HG03521 (cell line): ENCODE data around the gene ZBTB24.
"Not testable (repeated sequence)": the region's sequence is repeated elsewhere in the genome, so short reads cannot be mapped to it uniquely, and the experiment has no call there.

ENCODE experiments used
- ATAC-seq: cut with Tn5 transposase; IDR thresholded peaks from one replicate; pipeline ENCODE4 v1.9.1; 2021; ENCODE audit warnings: mild to moderate bottlenecking, moderate library complexity; ENCODE audit not compliant: unreplicated experiment

ZBTB24 gene

DNA sequence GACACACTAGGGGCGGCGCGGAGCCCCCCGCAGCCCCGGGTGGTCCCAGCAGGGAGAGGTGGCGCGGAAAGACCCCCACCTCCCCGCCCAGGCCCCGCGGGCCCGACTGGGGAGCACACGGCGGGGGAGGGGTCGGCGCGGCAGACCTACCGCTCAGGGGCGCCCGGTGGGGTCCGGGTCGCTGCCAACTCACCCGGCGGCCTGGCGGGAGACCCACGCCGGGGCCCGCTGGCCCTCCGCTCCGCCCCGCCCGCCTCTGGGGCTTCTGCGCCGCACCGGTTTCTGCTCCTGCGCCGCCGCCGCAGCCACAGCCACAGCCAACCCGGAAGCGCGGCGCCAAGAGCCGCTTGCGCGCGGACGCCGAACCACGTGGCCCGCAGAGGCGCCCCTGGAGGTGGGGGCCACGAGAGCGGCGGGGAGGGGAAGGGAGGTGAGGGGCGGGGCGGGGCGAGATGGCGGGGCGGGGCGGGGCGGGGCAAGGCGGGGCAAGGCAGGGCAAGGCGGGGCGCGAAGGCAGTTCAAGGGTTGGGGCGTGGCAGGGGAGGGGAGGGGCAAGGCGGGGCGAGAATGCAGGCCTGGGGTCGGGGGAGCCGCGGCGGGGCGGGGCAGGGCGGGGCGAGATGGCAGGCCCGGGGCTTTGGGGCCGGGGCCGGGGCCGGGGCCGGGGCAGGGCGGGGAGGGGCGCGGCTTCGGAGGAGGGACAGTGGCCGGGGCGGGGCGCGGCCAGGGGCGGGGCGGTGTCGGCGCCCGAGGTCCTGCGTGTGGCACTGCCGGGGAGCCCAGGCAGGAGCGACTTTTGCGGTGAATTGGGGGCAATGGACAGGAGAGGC lies at the start of gene ZBTB24:
TSS of gene ZBTB24 (minus strand) at position 315 of the 830 bp plus-strand sequence. CDS start 1,193 bp downstream, outside the sequence.
- peak; percentile 90 for ATAC-seq

- no peak for ATAC-seq
These were observed 48.4 kb upstream of the ZBTB24 start for GRCh38 chr6:109531446-109531845.

DNA sequence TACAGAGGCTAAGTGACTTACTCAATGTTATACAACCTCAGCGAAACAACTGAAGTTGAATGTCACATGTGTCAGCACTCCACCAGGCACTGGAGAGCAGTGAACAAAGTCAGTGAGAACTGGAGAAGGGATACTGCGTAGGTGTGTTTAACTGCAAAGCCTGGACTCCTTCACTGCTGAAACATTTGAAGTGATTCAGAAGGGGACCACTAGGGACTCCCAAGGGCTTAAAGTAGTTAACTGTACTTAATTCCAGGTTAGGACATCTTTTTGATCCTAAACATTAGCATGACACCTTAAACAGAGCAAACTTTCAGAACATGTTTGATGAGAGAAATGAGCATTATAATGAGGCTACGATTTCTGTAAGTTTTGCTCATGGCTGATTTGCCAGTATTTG lies 45.0 kb upstream of the ZBTB24 start:
- ATAC-seq: no peak

- no peak for ATAC-seq
These were observed 44.0 kb upstream of the ZBTB24 start for GRCh38 chr6:109526905-109527628.

GRCh38 chr6:109524129-109524528 lies 41.1 kb upstream of the ZBTB24 start:
- no peak for ATAC-seq

DNA sequence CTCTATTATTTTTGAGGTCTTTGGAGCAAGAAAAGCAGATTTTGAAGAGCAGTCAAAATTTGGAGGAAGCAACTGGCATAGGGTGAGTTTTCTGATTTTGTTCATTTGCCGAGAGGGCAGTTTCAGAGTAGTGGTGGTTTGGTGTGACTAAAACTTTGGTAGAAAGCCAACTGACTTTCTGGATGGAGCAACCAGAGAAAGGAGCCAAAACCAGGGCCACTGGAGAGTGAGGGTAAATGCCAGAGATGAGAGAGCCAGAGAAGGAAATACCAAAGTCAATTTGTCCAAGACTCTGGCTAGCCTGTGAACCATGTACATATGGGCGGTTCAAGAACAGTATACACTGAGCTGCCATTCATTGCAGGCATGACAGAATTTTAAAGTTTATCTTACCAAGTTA lies 40.5 kb upstream of the ZBTB24 start:
- no peak for ATAC-seq

GRCh38 chr6:109521080-109521479 lies 38.1 kb upstream of the ZBTB24 start:
- no peak for ATAC-seq

DNA sequence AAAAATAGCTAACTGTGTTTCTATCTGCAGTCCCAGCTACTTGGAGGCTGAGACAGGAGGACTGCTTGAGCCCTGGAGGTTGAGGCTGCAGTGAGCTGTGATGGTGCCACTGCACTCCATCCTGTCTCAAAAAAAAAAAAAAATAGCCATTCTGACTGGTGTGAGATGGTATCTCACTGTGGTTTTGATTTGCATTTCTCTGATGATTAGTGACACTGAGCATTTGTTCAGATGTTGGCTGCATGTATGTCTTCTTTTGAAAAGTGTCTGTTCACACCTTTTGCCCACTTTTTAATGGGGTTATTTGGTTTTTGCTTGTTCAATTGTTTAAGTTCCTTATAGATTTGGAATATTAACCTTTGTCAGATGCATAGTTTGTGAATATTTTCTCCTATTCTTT lies 36.6 kb upstream of the ZBTB24 start:
- not testable (repeated sequence) for ATAC-seq

- ATAC-seq: no peak
These were observed 33.9 kb upstream of the ZBTB24 start for GRCh38 chr6:109516929-109517328.

DNA sequence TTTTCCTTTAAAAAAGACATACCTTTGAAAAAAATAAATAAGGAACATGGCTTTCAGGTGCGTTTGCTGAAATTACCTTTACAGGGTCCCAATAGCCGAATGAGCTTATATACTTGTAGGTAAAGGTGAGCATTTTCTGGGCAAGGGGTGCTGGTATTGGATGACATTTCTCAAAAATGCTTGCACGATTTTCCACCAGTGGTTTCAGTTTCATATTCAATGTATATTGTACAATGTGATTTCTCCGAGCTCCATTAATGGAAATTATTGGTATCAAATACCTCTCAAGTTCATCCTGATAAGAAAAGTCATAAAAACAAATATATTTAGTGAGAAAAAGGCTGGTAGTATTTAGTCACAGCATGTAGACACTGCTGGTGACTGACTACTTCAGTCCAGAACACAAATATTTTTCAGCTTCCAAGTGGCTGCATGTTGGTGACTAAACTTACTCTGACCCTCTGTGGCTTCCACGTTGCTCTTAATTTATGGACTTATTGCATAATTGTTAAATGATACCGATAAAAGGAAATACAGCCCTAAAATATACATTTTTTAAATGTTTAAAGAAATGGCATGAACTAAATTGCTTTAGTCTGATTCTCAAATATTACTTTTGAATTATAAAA lies 32.9 kb upstream of the ZBTB24 start:
- no peak for ATAC-seq

DNA sequence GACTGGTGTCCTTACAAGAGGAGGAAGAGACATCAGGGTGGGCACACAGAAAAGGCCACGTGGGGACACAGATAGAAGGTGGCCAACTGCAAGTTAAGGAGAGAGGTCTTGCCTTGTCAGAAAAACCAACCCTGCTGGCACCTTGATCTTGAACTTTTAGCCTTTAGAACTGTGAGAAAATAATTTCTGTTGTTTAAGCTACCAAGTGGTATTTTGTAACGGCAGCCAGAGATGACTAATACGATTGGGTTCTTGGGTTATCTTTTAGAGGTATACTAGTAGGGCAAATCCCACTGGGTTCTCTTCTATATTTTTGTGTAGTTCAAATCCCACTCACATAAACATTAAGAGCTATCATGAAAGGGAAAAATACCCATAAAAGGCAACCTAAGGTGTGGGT lies 31.9 kb upstream of the ZBTB24 start:
- no peak for ATAC-seq

DNA sequence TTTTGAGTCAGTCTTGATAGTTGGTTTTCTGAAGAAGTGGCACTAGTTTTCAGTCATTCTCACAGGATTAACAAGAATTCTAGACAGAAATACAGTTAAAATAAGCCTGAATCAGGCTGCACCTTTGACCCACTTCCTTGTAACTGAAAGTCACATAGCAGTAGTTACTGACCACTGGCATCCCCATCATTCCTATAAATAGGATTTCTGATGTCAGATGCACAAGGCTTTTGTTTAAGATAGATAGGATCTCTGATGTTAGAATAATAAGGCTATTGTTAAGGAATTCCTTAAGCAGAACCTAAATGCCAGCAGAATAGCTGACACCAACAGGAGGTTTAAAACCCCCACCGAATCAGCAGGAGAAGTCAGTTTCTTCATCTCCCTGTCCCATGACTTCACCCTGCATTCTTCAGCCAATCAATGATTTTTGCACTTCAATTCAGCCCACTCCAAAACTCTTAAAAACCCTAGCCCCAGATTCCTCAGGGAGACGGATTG lies 30.6 kb upstream of the ZBTB24 start:
- no peak for ATAC-seq

DNA sequence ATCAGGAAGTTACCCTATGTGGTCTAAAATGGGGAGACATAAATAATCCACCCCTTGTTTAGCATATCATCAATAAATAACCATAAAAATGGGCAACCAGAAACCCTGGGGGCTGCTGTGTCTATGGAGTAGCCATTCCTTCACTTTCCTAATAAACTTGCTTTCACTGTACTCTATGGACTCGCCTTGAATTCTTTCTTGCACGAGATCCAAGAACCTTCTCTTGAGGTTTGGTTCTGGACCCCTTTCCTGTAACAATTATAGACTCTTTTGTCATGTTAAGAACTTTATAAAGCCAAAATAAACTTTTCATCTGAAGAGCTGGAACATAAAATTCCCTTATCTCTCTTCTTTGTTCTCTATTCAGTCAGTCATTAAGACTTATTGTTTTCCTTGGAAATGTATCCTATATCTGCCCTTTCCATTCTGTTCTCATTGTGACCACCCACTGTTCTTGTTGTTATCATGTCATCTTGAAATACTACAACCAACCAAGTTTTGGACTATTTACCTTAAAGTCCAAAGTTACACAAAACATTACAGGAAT lies 29.3 kb upstream of the ZBTB24 start:
- no peak for ATAC-seq

DNA sequence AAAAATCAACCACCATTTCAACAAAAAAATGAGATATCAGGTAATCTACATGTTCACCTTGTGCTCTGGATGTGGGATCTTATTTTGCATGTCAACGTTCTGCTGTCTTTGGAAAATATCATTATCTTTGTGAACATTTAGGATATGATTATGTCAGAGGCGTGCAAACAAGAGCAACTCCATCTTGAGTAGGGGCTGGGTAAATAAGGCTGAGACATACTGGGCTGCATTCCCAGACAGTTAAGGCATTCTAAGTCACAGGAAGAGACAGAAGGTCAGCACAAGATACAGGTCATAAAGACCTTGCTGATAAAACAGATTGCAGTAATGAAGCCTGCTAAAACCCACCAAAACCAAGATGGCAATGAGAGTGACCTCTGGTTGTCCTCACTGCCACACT lies 28.8 kb upstream of the ZBTB24 start:
- ATAC-seq: no peak

- ATAC-seq: no peak
These were observed 27.3 kb upstream of the ZBTB24 start for GRCh38 chr6:109510358-109510757.

DNA sequence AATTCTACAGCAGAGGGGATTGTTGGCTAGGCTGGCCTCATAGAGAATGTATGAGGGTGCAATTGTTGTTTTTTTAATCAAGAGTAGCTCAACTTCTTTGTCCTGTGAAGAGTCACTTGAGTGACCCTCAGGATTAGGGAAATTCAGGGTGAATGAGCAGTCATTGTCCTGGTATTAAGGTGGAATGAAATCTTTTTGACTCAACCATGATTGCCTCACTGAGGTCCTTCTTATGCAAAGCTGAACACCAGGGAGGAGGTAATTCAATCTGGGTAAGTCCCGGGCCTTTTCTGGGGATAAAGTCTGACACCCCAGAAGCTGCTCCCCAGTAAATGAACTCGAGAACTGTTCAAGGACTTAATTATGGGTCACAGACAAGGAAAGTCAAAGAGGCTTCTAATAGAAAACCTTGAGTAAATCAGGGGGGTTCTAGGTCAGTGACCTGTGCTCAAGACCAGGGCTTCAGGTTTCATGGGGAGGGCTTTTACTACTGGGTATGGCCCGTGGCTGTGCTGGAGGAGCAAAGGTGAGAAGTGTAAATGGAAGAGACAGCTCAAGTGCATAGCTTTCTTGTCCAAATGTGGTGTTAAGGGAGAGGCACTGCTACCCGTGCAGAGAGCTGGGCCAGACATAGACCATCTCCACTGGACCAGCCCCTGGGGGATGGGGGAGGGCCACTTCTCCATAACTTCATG lies 25.3 kb upstream of the ZBTB24 start:
- ATAC-seq: no peak

DNA sequence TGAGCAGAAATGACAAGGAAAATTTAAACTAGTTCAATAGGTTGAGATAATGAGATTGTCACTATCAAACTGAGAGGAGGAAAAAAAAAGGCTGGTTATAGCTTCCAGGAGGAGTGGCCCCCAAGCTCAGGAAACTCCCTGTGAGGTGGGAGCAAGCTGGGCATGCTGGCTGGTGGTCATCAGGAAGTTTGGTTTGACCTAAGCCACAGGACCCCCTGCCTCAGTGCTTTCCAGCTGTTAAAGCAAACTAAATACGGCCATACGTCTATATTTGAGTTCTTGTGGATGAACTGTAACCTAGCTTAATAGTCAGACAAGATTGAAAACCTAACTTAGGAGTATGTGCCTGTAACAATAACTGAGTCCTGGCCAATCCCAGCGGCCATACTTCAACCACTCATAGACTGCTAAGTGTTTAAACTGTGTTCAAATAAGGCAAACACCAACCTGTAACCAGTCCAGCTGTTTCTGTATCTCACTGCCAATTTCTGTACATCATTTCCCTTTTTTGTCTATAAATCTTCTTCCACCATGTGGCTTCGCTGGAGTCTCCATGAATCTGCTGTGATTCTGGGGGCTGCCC lies 24.6 kb upstream of the ZBTB24 start:
- no peak for ATAC-seq

- no peak for ATAC-seq
These were observed 23.8 kb upstream of the ZBTB24 start for GRCh38 chr6:109506841-109507240.

DNA sequence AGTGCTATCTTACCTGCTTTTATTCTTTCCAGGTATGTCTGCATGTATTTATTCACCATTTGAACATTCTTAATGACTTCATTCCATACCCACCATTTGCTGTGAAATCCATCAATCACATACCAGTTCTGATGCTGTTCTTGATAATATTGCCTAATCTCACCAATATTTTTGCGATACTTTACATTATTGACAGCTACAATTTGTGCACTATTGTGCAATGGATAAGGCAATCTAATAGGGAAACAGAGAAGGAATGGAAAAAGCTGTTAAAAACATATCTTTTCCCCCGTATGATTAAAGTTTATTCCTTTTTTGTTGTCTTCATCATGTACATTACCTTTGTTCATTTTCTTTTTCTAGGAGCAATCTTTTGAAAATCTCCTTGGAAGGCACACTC lies 23.3 kb upstream of the ZBTB24 start:
- no peak for ATAC-seq
